NCI-H146 treated with DMSO at 0.1 percent for 48 hours (cell line): Measurements from ENCODE around the gene DNASE1L1.

Experiments used
- DNase-seq: peaks from one replicate; lab custom pipeline; 2025; ENCODE audit not compliant: unreplicated experiment; lab: John Stamatoyannopoulos, UW

The DNASE1L1 gene

GRCh38 chrX:154436983-154437752 lies 28.1 kb upstream of the DNASE1L1 start, which contains the start of gene GDI1:
GDI1 (plus strand) TSS chrX:154437154; CDS start chrX:154437255, 101 bp downstream.
- DNase-seq, result peak; percentile 3

GRCh38 chrX:154436374-154436982 lies 27.4 kb upstream of the DNASE1L1 start:
- DNase-seq, result peak; percentile 2

DNA sequence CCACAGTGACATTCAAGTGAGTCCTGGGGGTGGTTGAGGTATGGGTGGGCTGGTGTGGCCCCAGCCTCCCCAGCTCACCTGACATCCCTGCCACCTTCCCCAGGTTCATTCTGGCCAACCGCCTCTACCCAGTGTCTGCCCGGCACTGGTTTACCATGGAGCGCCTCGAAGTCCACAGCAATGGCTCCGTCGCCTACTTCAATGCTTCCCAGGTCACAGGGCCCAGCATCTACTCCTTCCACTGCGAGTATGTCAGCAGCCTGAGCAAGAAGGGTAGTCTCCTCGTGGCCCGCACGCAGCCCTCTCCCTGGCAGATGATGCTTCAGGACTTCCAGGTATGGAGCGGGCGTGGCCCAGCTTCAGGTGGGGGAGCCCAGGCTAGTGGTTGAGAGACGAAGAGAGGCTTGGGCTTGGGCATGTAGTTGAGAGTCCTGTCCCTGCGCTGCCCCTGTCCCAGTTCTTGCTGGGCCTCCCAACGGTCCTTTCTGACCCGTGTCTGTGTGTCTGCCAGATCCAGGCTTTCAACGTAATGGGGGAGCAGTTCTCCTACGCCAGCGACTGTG lies 26.2 kb upstream of the DNASE1L1 start:
- DNase-seq, result no peak

DNA sequence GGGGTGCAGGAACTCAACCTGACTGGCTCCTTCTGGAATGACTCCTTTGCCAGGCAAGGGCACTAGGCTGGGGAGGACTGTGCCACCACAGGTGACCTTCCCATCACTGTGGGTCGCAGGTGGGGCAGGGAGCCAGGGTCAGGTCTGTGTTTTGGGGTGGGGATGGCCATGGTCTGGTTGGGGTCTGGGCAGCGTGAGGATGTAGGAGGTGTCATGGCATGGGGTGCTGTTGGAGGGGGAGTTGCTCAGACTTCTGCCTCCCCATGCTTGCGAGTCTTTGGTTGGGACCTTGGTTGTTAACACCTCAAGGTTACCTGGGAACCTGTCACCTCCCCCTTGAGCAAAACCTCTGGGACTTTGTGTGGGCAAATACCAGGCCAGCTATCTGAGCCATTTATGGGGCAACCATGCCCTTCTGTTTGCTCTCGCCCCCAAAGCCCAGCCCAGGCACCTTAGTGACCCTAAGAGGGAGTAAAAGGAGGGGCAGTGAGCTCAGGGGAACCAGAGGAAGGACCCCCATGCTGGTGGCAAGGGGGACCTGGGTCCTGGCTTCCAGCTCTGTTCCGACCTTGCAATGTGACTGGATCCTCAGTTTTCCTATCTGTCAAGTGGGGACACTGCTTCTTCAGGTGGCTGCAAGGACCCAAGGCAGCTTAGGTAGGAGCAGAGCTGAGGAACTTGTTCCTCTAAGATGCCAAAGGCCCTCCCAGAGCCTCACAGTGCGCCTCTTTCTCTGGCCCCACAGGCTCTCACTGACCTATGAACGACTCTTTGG lies 25.5 kb upstream of the DNASE1L1 start:
- no peak for DNase-seq

DNA sequence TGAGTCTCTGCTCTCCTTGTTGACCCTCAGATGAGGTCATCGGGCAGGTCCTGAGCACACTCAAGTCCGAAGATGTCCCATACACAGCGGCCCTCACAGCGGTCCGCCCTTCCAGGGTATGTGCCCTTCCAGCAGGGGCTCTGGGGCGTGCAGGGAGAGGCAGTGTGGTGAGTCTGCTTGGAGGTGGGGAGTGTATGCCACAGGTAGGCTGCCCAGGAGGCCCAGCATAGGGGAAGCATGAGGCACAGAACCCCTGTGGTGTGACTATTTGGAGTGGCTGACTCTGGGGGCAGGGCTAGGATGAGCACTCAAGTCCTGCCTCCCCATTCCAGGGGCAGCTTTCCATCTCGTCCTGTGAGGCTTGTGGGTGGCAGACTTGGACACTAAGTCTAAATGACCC lies 24.6 kb upstream of the DNASE1L1 start:
- DNase-seq, result no peak

DNA sequence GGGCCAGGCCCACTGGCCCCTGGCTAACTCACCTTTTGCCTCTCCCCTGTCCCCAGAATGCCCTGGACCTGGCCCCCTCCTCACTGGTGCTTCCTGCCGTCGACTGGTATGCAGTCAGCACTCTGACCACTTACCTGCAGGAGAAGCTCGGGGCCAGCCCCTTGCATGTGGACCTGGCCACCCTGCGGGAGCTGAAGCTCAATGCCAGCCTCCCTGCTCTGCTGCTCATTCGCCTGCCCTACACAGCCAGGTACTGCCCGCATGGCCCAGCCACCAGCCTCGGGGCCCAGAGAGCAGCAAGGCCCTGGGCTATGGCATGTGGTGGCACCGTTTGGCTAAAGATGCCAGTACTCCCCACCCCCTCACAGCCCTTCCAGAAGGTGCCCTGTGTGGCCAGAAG lies 23.2 kb upstream of the DNASE1L1 start:
- no peak for DNase-seq

- no peak for DNase-seq
Measured at GRCh38 chrX:154431341-154431740, 22.3 kb upstream of the DNASE1L1 start.

GRCh38 chrX:154430916-154431315 lies 21.9 kb upstream of the DNASE1L1 start:
- DNase-seq, result no peak

DNA sequence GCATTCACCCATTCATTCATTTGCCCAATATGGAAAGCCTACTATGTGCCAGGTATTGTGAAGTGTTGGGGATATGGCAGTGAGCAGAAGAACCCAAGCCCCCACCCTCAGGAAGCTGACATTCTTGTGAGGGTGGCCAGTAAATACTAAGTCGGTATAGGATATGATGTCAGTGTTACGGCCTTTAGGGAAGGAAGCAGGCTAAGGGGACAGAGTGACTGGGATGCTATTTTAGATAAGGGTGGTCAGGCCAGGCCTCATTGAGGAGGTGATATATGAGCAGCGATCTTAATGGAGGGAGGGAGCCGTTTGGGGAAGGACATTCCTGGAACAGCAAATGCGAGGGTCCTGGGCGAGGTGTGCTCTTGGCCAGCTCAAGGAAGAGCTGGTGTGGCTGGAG lies 21.4 kb upstream of the DNASE1L1 start:
- DNase-seq, result no peak

DNA sequence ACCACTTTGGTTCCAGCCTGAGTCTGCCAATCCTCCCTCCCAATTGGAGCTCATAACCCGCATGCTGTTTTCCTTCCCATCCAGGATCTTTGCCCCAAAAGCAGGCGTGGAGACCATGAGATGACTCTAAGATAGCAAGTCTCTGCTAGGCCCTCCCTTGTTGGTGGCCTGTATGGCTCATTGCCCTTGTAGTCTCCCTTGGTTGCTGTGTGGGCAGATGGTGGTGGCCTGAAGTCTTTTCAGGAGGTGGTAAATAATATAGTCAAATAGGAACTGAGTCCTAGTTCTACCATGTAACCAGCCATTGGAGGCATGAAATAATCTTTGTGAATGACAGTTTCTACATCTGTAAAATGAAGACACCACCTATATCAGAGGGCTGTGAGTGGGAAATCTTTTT lies 20.7 kb upstream of the DNASE1L1 start:
- no peak for DNase-seq

GRCh38 chrX:154428176-154429171 lies 19.4 kb upstream of the DNASE1L1 start, which contains the start of gene ATP6AP1:
ATP6AP1 (plus strand) TSS chrX:154428677; CDS start chrX:154428693, 16 bp downstream.
- peak; percentile 81 for DNase-seq

DNA sequence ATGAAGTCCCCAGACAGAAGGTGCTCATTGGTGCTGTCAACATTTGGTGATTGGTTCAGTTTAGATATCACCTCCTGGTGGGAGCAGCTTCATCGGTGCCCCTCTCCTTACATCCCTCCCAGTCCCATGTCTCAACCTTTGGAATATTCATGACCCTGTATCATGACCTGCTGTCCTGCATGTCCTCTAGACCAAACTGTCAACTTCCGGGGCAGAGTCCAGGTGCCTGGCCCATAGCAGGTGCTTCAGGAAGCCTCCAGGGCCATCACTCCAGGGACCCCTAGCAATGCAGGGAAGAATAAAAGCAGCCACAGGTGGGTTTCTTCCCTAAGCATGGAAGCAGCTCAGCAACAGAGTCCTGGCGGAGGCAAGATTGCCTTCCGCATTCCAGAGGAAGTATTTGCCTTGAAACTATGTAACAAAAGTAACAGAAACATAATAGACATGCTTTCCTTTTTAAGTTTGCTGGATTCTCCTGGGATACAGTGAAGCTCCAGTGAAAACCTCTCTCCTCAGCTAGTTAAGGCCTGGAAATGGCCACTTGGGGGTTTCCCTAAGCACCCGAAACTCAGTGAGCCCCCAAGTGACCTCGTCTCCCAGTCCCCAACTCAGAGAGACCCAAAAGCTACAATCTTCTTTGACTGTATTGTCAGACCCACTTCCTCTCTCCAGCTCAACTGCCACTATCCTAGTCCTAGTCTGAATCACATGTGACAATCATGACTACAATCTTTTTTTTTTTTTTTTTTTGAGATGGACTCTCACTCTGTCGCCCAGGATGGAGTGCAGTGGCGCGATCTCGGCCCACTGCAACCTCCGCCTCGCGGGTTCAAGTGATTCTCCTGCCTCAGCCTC lies 18.1 kb upstream of the DNASE1L1 start:
- no peak for DNase-seq

- no peak for DNase-seq
Measured at GRCh38 chrX:154420402-154420756, 11.3 kb upstream of the DNASE1L1 start.

DNA sequence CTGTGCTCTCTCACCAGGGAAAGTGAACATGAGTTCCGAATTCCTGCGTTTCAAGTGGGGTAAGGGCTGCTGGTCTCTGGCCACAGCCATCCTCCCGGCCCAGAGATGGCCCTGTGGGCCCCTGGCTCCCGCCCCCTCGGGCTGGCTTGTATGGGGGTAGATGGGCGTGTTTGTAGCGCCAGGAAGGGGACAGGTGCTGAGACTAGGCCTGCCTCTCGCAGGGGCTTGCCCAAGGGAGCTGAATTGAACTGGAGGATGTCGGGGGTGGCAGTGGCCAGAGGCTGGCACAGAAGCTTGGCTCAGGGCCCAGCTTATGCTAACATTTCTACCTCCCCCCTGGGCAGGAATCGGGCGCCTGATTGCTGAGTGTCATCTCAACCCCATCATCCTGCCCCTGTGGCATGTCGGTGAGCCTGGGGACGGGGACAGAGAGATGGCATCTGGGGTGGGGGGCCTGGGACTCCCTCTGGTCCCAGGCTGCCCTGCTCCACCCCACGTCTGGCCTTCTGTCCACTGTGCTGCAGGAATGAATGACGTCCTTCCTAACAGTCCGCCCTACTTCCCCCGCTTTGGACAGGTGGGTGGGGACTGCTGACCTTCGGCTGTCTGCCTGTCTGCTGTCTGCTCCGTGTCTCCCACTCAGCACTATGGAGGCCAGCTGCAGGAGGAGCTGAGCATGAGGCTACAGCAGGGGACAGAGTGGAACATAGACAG lies 10.8 kb upstream of the DNASE1L1 start:
- no peak for DNase-seq

DNA sequence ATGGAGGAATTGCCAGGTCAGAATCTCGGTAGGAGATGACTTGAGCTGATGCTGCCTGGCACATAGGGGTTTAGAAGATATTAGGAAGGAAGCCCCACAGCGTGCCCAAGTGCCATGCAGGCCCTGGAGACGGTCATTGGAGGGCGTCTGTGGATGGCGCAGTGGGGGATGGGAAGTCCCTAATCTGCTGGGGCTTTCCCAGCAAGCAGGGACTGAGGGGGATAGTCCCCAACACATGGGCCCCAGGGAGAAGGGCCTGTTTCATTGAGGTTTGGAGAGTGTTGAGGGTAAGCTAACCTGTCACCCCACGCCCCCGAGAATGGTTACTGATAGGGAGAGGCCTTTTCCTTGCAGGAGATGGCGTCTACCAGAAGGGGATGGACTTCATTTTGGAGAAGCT lies 10.1 kb upstream of the DNASE1L1 start:
- DNase-seq, result no peak

GRCh38 chrX:154417157-154417556 lies 8.1 kb upstream of the DNASE1L1 start:
- peak; percentile 12 for DNase-seq

DNA sequence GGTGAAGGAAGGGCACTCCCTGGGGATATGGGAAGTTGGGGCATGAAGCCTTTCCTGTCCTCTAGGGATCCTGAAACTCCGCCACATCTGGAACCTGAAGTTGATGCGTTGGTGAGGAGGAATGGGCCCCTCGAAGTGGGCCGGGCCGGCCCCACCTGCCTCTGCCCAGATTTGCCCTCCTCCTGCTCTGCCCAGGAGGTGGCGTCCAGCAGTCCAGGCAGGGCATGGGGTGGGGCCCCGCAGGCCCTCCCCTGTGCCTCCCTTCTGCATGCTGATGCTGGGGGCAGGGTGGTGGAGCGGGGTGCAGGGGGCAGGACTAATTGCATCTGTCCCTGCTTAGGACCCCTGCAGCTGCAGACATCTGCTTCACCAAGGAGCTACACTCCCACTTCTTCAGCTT lies 4.1 kb upstream of the DNASE1L1 start:
- DNase-seq, result no peak

DNA sequence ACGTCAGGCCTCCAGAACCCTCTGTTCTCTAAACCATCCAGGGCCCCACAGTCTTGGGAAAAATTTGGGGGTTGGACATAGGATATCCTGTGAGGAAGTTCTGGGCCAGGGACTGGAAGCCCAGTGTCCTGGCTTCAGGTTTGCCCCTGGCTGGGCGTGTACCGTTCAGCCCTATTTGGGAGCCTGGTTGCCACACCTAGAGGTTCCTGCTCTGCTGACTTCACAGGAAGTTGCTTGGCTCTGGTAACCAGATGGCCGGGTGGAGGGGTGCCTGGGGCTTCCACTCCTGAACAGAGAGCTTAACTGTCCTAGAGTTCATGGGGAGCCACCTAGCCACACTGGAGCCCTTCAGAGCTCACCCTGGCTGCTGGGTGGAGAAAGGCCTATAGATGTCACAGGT lies 3.4 kb upstream of the DNASE1L1 start:
- no peak for DNase-seq

DNA sequence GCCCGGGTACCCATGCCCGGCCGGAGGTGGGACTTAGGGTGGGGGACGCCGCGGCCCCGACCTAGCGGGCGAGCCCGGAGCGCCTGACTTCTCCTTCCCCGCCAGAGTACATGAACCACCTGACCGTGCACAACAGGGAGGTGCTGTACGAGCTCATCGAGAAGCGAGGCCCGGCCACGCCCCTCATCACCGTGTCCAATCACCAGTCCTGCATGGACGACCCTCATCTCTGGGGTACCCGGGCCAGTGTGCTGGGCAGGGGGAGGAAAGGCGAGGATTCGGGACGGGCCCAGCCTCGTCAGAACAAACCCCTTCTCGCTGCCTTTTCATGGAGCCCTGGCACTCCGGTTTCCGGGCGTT lies 2.9 kb upstream of the DNASE1L1 start:
- DNase-seq, result peak; percentile 20
